ENCODE measurements around the gene MBD3L1. TPM values are rescaled to one million over a fixed set of nuclear protein-coding genes. Genes with fewer than 3 reads are reported as not detected.

The MBD3L1 gene
- not detected in 2 replicates for total RNA-seq (2014; rRNA removed; shearing (Covaris generic))

- peak; percentile 96 for DNase-seq (ENCODE audit: low read depth)
Measured at GRCh38 chr19:8832132-8833021, at the start of gene MBD3L1, which contains the start of gene ZNF558. Gene MBD3L1, plus strand, starts transcription at chr19:8832377. Its CDS starts 10,302 bp downstream, at chr19:8842679. Gene ZNF558, minus strand, starts transcription at chr19:8832304. Its CDS starts 9,645 bp downstream, at chr19:8822659.

GRCh38 chr19:8794823-8795222 is 37.4 kb upstream of the MBD3L1 start:
- DNase-seq (ENCODE audit: low read depth) = no peak

- DNase-seq (ENCODE audit: low read depth) = no peak
Measured at GRCh38 chr19:8806661-8807060, 25.5 kb upstream of the MBD3L1 start.

- no peak for DNase-seq (ENCODE audit: low read depth)
Measured at GRCh38 chr19:8811315-8812172, 20.6 kb upstream of the MBD3L1 start.

- no peak for DNase-seq (ENCODE audit: low read depth)
Measured at GRCh38 chr19:8814176-8814575, 18.0 kb upstream of the MBD3L1 start.

- no peak for DNase-seq (ENCODE audit: low read depth)
Measured at GRCh38 chr19:8815780-8816179, 16.4 kb upstream of the MBD3L1 start.

GRCh38 chr19:8820234-8820633 is 11.9 kb upstream of the MBD3L1 start:
- DNase-seq (ENCODE audit: low read depth) = no peak

GRCh38 chr19:8821748-8822241 is 10.4 kb upstream of the MBD3L1 start:
- DNase-seq (ENCODE audit: low read depth) = no peak

- no peak for DNase-seq (ENCODE audit: low read depth)
Measured at GRCh38 chr19:8826371-8826770, 5.8 kb upstream of the MBD3L1 start.

GRCh38 chr19:8827277-8827676 is 4.9 kb upstream of the MBD3L1 start:
- DNase-seq (ENCODE audit: low read depth) = no peak

GRCh38 chr19:8831373-8831772 is 804 bp upstream of the MBD3L1 start:
- no peak for DNase-seq (ENCODE audit: low read depth)

- no peak for DNase-seq (ENCODE audit: low read depth)
Measured at GRCh38 chr19:8831832-8832131, 395 bp upstream of the MBD3L1 start.

GRCh38 chr19:8835446-8835845 is 3.3 kb downstream of the MBD3L1 start:
- no peak for DNase-seq (ENCODE audit: low read depth)

GRCh38 chr19:8835877-8836276 is 3.7 kb downstream of the MBD3L1 start:
- DNase-seq (ENCODE audit: low read depth) = no peak

- no peak for DNase-seq (ENCODE audit: low read depth)
Measured at GRCh38 chr19:8840708-8841107, 8.5 kb downstream of the MBD3L1 start.

- no peak for DNase-seq (ENCODE audit: low read depth)
Measured at GRCh38 chr19:8846819-8847218, 14.6 kb downstream of the MBD3L1 start.

GRCh38 chr19:8849232-8849631 is 17.1 kb downstream of the MBD3L1 start:
- no peak for DNase-seq (ENCODE audit: low read depth)

GRCh38 chr19:8850488-8850887 is 18.3 kb downstream of the MBD3L1 start:
- no peak for DNase-seq (ENCODE audit: low read depth)

- DNase-seq (ENCODE audit: low read depth) = no peak
Measured at GRCh38 chr19:8858260-8858659, 26.1 kb downstream of the MBD3L1 start.

- DNase-seq (ENCODE audit: low read depth) = no peak
Measured at GRCh38 chr19:8866344-8866743, 34.2 kb downstream of the MBD3L1 start.

GRCh38 chr19:8877854-8878705 is 45.9 kb downstream of the MBD3L1 start:
- DNase-seq (ENCODE audit: low read depth) = no peak
